Uterus (tissue), 4 donors: ENCODE measurements around the gene ESRRB. TPM values are rescaled to one million over a fixed set of nuclear protein-coding genes. Genes with fewer than 3 reads are reported as not detected.

Experiments used
- DNase-seq, 2 donors: peaks; one replicate each; pipeline ENCODE4 v3.0.0-alpha.2; 2019 to 2020
- H3K27ac ChIP-seq, 2 donors: fragments of 200-600 bp; sonication (generic); 1 replicate in 1 of 2; 2 replicates in 1 of 2; pipeline ENCODE4 v1.5.1; 2016 to 2018
- H3K27me3 ChIP-seq, 2 donors: fragments of 200-600 bp; sonication (generic); one replicate each; pipeline ENCODE4 v1.5.1; 2018 to 2019; ENCODE audit warnings: control low read depth in 1 of 2
- H3K36me3 ChIP-seq, 2 donors: fragments of 200-600 bp; sonication (generic); one replicate each; pipeline ENCODE4 v1.5.1; 2019; ENCODE audit warnings: control low read depth in 1 of 2
- H3K4me1 ChIP-seq, 2 donors: fragments of 200-600 bp; sonication (generic); one replicate each; pipeline ENCODE4 v1.5.1; 2018 to 2019; ENCODE audit warnings: control low read depth in 1 of 2
- H3K4me3 ChIP-seq, 2 donors: fragments of 200-600 bp; sonication (generic); 1 replicate in 1 of 2; 2 replicates in 1 of 2; pipeline ENCODE4 v1.5.1; 2018 to 2019; ENCODE audit warnings: mild to moderate bottlenecking in 1 of 2
- H3K9me3 ChIP-seq, 2 donors: fragments of 200-600 bp; sonication (generic); one replicate each; pipeline ENCODE4 v1.5.1; 2019; ENCODE audit warnings: control low read depth in 1 of 2
- POLR2A ChIP-seq, 2 donors: fragments of 450-650 bp; IDR thresholded peaks; one replicate each; pipeline ENCODE4 v1.6.1; 2016; ENCODE audit warnings: antibody characterized with exemption in 2 of 2, mild to moderate bottlenecking in 1 of 2, moderate library complexity in 1 of 2
- intact Hi-C: fragments of 100-400 bp; cut with DNase I; formaldehyde crosslinking; loops from one replicate; pipeline ENCODE4 v1.15.1; 2023; ENCODE audit warnings: low total_unique reads
- total RNA-seq, 4 donors: library from RNA; depleted of rRNA in 3 of 4; stranded (reverse); fragments of >200 nt in 3 of 4; gene quantifications; one replicate each; pipeline versions ENCODE4 v1.1.0 to v1.2.4, GENCODE V29; 2014 to 2023
- TF ChIP-seq, protein P1 (sequence below), 4 experiments: fragments of 200-600 bp in 2 of 4; fragments of 450-650 bp in 2 of 4; sonication (generic) in 2 of 4; IDR thresholded peaks; one replicate each; pipeline ENCODE4 v1.5.1; 2016 to 2019; ENCODE audit warnings: antibody characterized with exemption in 4 of 4, mild to moderate bottlenecking in 2 of 4, moderate library complexity in 1 of 4
- donor health status: DM: yes; HTN: yes; CAD: no.

The ESRRB gene
- total RNA-seq, 4 donors from 2014 or later = not detected

DNA sequence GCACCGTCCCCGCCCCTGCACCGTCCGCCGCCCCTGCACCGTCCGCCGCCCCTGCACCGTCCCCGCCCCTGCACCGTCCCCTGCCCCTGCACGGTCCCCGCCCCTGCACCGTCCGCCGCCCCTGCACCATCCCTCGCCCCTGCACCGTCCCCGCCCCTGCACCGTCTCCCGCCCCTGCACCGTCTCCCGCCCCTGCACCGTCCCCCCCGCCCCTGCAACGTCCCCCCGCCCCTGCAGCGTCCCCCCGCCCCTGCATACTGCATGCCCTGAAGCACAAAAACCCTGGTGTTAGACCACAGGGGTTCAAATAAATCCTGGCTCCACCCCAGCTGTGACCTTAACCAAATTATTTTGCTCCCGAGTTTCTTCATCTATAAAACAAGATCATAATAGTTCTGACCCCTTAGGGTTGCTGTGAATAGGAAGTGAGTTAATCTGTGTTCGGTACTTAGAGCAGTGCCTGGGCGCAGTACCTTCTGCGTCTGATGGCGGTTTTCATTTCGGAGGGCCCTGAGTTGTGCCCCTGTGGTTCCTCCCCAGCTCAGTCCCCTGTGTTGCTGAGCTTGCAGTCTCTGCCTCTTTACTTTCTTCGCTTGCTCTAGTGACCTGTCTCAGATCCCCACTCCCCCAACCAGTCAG lies 38.1 kb downstream of the ESRRB start:
- Histone ChIP-seq H3K4me1 (no peaks in the 10 kb centered on the region), H3K9me3 (no peaks in the 10 kb centered on the region), H3K36me3 (no peaks in the 10 kb centered on the region), H3K27ac (no peak overlapping the region), H3K4me3 (no peak overlapping the region), H3K27me3 (no peaks in the 10 kb centered on the region)
- DNase-seq = no peak
- intact Hi-C loops = no loop called here
- no peak for TF ChIP-seq POLR2A (IDR thresholded peaks at IDR 0.05)
- TF ChIP-seq, protein P1, sequence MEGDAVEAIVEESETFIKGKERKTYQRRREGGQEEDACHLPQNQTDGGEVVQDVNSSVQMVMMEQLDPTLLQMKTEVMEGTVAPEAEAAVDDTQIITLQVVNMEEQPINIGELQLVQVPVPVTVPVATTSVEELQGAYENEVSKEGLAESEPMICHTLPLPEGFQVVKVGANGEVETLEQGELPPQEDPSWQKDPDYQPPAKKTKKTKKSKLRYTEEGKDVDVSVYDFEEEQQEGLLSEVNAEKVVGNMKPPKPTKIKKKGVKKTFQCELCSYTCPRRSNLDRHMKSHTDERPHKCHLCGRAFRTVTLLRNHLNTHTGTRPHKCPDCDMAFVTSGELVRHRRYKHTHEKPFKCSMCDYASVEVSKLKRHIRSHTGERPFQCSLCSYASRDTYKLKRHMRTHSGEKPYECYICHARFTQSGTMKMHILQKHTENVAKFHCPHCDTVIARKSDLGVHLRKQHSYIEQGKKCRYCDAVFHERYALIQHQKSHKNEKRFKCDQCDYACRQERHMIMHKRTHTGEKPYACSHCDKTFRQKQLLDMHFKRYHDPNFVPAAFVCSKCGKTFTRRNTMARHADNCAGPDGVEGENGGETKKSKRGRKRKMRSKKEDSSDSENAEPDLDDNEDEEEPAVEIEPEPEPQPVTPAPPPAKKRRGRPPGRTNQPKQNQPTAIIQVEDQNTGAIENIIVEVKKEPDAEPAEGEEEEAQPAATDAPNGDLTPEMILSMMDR (IDR thresholded peaks at IDR 0.05) = no peak

DNA sequence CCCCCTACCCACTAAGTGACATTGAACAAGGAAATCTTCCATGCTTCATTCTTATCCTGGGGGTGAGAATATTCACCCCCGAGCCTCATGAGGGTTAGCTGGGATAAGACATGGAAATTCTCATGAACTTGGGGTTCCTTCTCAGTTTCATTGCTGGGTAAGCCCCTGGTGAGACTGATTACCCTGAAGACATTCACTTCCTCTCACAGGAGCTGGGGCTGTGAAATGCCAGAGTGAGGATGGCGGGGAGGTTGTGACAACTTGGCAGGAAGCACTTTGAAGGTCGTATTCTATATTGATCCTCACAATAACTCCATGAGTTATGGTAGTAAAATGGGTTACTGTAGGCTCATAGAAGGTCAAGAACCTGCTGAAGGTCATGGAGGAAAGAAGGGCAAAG lies 43.5 kb downstream of the ESRRB start:
- H3K4me1 ChIP-seq = no peaks in the 10 kb centered on the region
- TF ChIP-seq, protein P1 (IDR thresholded peaks at IDR 0.05) = no peak
- TF ChIP-seq POLR2A (IDR thresholded peaks at IDR 0.05) = no peak
- H3K27ac ChIP-seq = no peak overlapping the region
- no peaks in the 10 kb centered on the region for H3K36me3 ChIP-seq
- no peak overlapping the region for H3K4me3 ChIP-seq
- no peak for DNase-seq
- H3K9me3 ChIP-seq = no peaks in the 10 kb centered on the region
- H3K27me3 ChIP-seq = no peaks in the 10 kb centered on the region
- intact Hi-C loops = no loop called here

DNA sequence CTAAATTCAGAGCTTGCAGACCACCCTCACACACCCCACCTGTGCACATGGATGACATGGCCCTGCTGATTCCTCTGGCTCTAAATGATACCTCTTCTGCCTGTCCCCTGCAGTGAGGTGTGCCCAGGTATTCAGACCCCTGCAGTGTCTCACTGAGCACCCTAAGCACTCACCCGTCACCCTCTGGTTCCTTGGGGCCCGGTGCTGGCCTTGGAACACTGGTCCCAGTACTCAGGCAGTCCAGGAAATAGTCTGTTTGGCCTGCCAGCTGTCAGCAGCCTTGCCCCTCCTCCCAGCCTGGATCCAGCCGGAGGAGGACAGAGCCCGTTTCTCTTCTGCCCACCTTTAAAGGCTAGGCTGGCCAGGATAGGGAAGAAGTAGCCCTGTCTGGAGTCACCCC lies 44.9 kb downstream of the ESRRB start:
- no peak for TF ChIP-seq POLR2A (IDR thresholded peaks at IDR 0.05)
- TF ChIP-seq, protein P1 (IDR thresholded peaks at IDR 0.05) = no peak
- H3K4me1 ChIP-seq = no peaks in the 10 kb centered on the region
- H3K27ac ChIP-seq = no peak overlapping the region
- H3K27me3 ChIP-seq = no peaks in the 10 kb centered on the region
- no peaks in the 10 kb centered on the region for H3K36me3 ChIP-seq
- DNase-seq = no peak
- intact Hi-C loops = no loop called here
- no peak overlapping the region for H3K4me3 ChIP-seq
- no peaks in the 10 kb centered on the region for H3K9me3 ChIP-seq

DNA sequence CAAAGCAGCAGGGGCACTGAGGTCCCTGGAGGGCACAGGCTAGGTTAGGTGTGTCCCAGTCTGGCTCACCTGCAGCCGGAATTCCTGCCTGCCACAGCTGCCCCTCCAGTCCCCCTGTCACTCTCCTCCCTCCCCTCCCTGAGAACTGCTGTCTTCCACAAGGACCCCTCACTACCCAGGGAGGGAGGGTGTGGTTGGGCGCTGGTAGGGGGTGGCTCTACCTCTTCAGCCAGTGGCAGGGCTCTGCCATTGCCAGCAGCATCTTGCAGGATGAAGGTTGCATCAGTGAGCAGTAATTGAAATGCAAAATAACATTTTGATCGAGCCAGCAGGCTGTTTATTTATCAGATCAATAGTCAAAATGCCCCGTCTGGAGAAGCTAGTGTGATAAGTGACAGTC lies 45.7 kb downstream of the ESRRB start:
- no peaks in the 10 kb centered on the region for H3K36me3 ChIP-seq
- no peaks in the 10 kb centered on the region for H3K4me1 ChIP-seq
- intact Hi-C loops = no loop called here
- H3K9me3 ChIP-seq = no peaks in the 10 kb centered on the region
- H3K27ac ChIP-seq = no peak overlapping the region
- H3K27me3 ChIP-seq = no peaks in the 10 kb centered on the region
- TF ChIP-seq POLR2A (IDR thresholded peaks at IDR 0.05) = no peak
- TF ChIP-seq, protein P1 (IDR thresholded peaks at IDR 0.05) = no peak
- DNase-seq = no peak
- no peak overlapping the region for H3K4me3 ChIP-seq

DNA sequence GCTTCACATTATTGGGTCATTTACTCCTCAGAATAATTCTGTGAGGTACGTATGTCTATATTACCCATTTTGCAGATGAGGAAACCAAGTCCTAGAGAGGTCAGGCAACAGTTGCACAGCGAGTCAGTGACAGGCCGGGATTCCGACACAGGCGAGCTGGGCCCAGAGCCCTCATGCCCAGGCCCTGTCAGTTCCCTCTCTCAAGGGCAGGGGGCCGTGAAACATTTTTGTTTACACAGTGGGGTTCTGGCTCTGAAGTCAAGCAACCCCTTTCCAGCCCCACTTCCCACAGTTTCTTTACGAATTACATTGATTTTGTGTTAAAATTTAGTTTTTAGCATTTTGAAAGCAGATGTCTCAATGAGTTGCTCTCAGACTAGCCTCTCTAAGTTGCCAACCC lies 46.7 kb downstream of the ESRRB start:
- Histone ChIP-seq H3K27ac (no peak overlapping the region), H3K27me3 (no peaks in the 10 kb centered on the region)
- DNase-seq = no peak

More for the DNA sequence above, 46.7 kb downstream of the ESRRB start:
- TF ChIP-seq, protein P1 (IDR thresholded peaks at IDR 0.05) = no peak
- TF ChIP-seq POLR2A (IDR thresholded peaks at IDR 0.05) = no peak
- Histone ChIP-seq H3K4me3 (no peak overlapping the region), H3K4me1 (no peaks in the 10 kb centered on the region), H3K9me3 (no peaks in the 10 kb centered on the region), H3K36me3 (no peaks in the 10 kb centered on the region)
- intact Hi-C loops = no loop called here
